ENCODE results near the gene SPINT2. TPM values are rescaled to one million over a fixed set of nuclear protein-coding genes. Genes with fewer than 3 reads are reported as not detected.
"Not testable (repeated sequence)": the region's sequence is repeated elsewhere in the genome, so short reads cannot be mapped to it uniquely, and the experiment has no call there.

The SPINT2 gene
- total and polyA plus RNA-seq, 2 of the 13 experiments (the other 11 are each of a cell fraction or from before 2014, with no cell fraction given) = 0.31 to 0.77 TPM

DNA sequence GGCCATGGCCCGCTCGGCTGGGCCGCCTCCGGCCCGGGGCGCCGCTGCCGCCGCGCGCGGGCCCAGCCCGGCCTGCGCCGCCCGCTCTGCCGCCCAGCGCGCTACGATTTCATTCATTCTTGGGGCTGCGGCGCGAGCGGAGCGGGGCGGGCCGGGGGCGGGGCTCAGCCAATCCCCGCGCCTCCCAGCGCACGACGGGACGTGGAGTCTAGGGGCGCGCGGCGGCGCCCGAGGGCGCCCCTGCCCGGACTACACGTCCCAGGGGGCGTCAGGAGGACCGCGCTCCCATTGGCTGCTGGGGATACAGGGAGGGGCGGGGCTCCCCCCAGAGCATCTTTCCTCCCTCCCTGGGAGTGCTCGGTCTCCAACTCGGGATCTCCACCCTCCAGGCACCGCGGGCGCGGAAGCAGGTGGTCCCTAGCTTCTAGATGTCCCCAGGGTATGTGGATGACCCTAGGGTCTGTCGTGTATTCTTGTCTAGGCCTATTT, 34.7 kb upstream of the SPINT2 start (continued):
- TF ChIP-seq HOXA9 (CRISPR knock-in tag; IDR thresholded peaks at IDR 0.05; ENCODE audit: borderline replicate concordance) = no peak
- peak; percentile 62; the same call in 1 of the 2 replicates for TF ChIP-seq GABPB1 (CRISPR knock-in tag; IDR thresholded peaks at IDR 0.05)

DNA sequence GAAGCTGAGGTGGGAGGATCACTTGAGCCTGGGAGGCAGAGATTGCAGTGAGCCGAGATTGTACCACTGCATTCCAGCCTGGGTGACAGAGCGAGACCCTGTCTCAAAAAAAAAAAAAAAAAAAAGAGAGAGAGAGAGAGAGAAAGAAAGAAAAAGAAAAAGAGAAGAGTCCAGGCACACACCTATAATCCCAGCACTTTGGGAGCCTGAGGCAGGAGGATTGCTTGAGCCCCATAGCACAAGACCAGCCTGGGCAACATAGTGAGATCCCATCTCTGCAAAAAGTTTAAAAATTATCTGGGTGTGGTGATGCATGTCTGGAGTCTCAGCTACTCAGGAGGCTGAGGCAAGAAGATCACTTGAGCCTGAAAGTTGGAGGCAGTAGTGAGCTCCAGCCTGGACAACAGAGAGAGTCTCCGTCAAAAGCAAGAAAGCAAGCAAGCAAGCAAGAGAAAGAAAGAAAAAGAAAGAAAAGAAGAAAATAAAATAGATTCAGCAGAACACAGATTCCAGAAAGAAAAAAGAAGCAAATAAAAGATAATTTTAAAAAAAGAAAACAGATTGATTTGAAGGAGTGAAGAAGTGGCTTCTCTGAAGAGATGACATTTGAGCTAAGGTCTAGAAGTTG, 33.8 kb upstream of the SPINT2 start:
- H2AFZ ChIP-seq (ENCODE audit: low read length); in situ Hi-C loops (cut with HindIII; ENCODE audit: extremely low pct_ligation_motif_present, low pct_unique_long_range_greater_than_20kb); BruUV-seq (replicated peaks); ATAC-seq; H3K9ac ChIP-seq (ENCODE audit: insufficient read depth, low read depth, low read length); FAIRE-seq; H3K79me2 ChIP-seq (ENCODE audit: insufficient read depth, low read length); H3K4me3 ChIP-seq (replicated peaks in 1 of 3; ENCODE audit: insufficient read depth in 1 of 3, low read depth in 2 of 3, low read length in 3 of 3); H3K4me1 ChIP-seq (ENCODE audit: insufficient read depth, low read length); H4K20me1 ChIP-seq (ENCODE audit: insufficient read depth, low read length); DNase-seq (ENCODE audit: low spot score); intact Hi-C loops (cut with micrococcal nuclease; ENCODE audit: unreplicated experiment); H3K27ac ChIP-seq (ENCODE audit: extremely low read length, insufficient read depth, low read length); H3K36me3 ChIP-seq (replicated peaks in 1 of 2; ENCODE audit: control insufficient read depth in 1 of 2, insufficient read depth in 2 of 2, low read length in 2 of 2); H3K4me2 ChIP-seq (ENCODE audit: low read depth, low read length); H3K9me3 ChIP-seq (ENCODE audit: low read length): not testable (repeated sequence)
- CTCF ChIA-PET (ENCODE audit: low intra/inter-chr PET ratio, low total read pairs) = interaction anchor here (0.6 kb wide), 1 partner anchor 172 kb away, joined by 4 read pairs; no protein-coding TSS in a partner anchor
- WGBS (ENCODE audit: low lambda C conversion rate) = 72% methylated on average over 3 of the region's 3 CpGs
- POLR2A ChIA-PET = interaction anchor here (0.6 kb wide), 1 partner anchor 172 kb away, joined by 3 read pairs; the partner anchor contains the start of gene FAM98C
- peaks cover 7 to 22% of the 10 kb centered on the region in 2 experiments; a peak in 4 of 5 replicates for H3K27me3 ChIP-seq (ENCODE audit: control insufficient read depth in 1 of 2, insufficient read depth in 2 of 2, low read length in 2 of 2)

DNA sequence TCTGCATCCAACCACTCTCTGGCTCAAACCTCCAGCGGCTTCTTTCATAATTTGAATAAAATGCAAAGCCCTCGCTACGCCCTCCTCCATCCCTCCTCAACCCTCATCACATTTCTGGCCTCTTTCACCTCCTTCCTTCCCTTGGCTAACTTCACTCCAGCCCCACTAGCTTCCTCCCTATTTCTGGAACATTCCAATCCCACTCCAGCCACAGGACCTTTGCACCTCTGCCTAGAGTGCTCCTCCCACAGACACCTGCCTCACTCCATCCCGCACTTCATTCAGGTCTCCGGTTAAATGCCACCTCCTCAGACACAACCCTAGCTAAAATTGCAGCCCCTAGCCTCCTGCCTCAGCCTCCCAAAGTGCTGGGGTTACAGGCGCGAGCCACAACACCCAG, 32.5 kb upstream of the SPINT2 start:
- FAIRE-seq = no peak

More for the DNA sequence above, 32.5 kb upstream of the SPINT2 start:
- ChIA-PET CTCF (ENCODE audit: low intra/inter-chr PET ratio, low total read pairs) (no interaction called here), POLR2A (no interaction called here)
- DNase-seq (ENCODE audit: low spot score) (no peak), ATAC-seq (no peak)
- peaks cover 4 to 18% of the 10 kb centered on the region in 2 experiments; a peak in 4 of 5 replicates for H3K27me3 ChIP-seq (ENCODE audit: control insufficient read depth in 1 of 2, insufficient read depth in 2 of 2, low read length in 2 of 2)
- intact Hi-C loops (cut with micrococcal nuclease; ENCODE audit: unreplicated experiment) = no loop called here
- no peak overlapping the region for H3K9ac ChIP-seq (ENCODE audit: insufficient read depth, low read depth, low read length)
- H4K20me1 ChIP-seq (ENCODE audit: insufficient read depth, low read length) = no peaks in the 10 kb centered on the region
- H3K79me2 ChIP-seq (ENCODE audit: insufficient read depth, low read length) = no peaks in the 10 kb centered on the region
- H3K4me2 ChIP-seq (ENCODE audit: low read depth, low read length) = no peak overlapping the region
- no peaks in the 10 kb centered on the region for H3K9me3 ChIP-seq (ENCODE audit: low read length)
- no peak overlapping the region for H3K27ac ChIP-seq (ENCODE audit: extremely low read length, insufficient read depth, low read length)
- in situ Hi-C loops (cut with HindIII; ENCODE audit: extremely low pct_ligation_motif_present, low pct_unique_long_range_greater_than_20kb) = no loop called here
- peaks cover 7% of the 10 kb centered on the region for H3K4me1 ChIP-seq (ENCODE audit: insufficient read depth, low read length)
- H3K36me3 ChIP-seq (replicated peaks in 1 of 2; ENCODE audit: control insufficient read depth in 1 of 2, insufficient read depth in 2 of 2, low read length in 2 of 2) = no peaks in the 10 kb centered on the region
- no peak overlapping the region for H2AFZ ChIP-seq (ENCODE audit: low read length)
- no TSS peak for BruUV-seq (replicated peaks)
- TF ChIP-seq ZNF101 (CRISPR knock-in tag; IDR thresholded peaks at IDR 0.05; ENCODE audit: borderline replicate concordance, low read depth) (no peak), ZNF430 (CRISPR knock-in tag; IDR thresholded peaks at IDR 0.05) (no peak), ZNF678 (CRISPR knock-in tag; IDR thresholded peaks at IDR 0.05) (no peak)
- TF ChIP-seq, protein P1, sequence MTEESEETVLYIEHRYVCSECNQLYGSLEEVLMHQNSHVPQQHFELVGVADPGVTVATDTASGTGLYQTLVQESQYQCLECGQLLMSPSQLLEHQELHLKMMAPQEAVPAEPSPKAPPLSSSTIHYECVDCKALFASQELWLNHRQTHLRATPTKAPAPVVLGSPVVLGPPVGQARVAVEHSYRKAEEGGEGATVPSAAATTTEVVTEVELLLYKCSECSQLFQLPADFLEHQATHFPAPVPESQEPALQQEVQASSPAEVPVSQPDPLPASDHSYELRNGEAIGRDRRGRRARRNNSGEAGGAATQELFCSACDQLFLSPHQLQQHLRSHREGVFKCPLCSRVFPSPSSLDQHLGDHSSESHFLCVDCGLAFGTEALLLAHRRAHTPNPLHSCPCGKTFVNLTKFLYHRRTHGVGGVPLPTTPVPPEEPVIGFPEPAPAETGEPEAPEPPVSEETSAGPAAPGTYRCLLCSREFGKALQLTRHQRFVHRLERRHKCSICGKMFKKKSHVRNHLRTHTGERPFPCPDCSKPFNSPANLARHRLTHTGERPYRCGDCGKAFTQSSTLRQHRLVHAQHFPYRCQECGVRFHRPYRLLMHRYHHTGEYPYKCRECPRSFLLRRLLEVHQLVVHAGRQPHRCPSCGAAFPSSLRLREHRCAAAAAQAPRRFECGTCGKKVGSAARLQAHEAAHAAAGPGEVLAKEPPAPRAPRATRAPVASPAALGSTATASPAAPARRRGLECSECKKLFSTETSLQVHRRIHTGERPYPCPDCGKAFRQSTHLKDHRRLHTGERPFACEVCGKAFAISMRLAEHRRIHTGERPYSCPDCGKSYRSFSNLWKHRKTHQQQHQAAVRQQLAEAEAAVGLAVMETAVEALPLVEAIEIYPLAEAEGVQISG (CRISPR knock-in tag; IDR thresholded peaks at IDR 0.05) = no peak
- H3K4me3 ChIP-seq (replicated peaks in 1 of 3; ENCODE audit: insufficient read depth in 1 of 3, low read depth in 2 of 3, low read length in 3 of 3) = no peak overlapping the region
- WGBS (ENCODE audit: low lambda C conversion rate) = 10% methylated on average over 7 of the region's 7 CpGs
